IMR-90 (cell line): ENCODE results near the gene ZNFX1. TPM values are rescaled to one million over a fixed set of nuclear protein-coding genes. Genes with fewer than 3 reads are reported as not detected.

ENCODE experiments used
- ATAC-seq: fragments of 200-7000 bp; cut with Tn5 transposase; 2 replicates; pipeline ENCODE4 v1.9.1; 2020; ENCODE audit warnings: low read depth, mild to moderate bottlenecking, moderate library complexity
- BruUV-seq: library from RNA; stranded (reverse); fragments of 400-500 nt; replicated peaks from 2 replicates; lab custom pipeline; 2021; lab: Mats Ljungman, UMichigan
- CTCF ChIA-PET: fragments of 300-600 bp; formaldehyde crosslinking; extraction: SDS; loops from one replicate; lab custom pipeline; 2021; ENCODE audit warnings: antibody characterized with exemption; lab: Yijun Ruan, JAX
- POLR2A ChIA-PET: fragments of 300-600 bp; sonication (Branson Sonifier 250); formaldehyde crosslinking; loops from one replicate; lab custom pipeline; 2022; ENCODE audit warnings: antibody characterized with exemption; ENCODE audit not compliant: unreplicated experiment; lab: Charles Lee
- DNase-seq: peaks from one replicate; pipeline ENCODE4 v3.0.0; 2013
- H2AFZ ChIP-seq: replicated peaks from 2 replicates; pipeline ENCODE3; 2013; ENCODE audit warnings: low read length, mild to moderate bottlenecking; ENCODE audit not compliant: poor library complexity
- H2AK5ac ChIP-seq: 2 replicates; pipeline ENCODE4 v1.6.1; 2013; ENCODE audit warnings: low read depth, low read length, inconsistent platforms
- H2AK9ac ChIP-seq: replicated peaks from 2 replicates; pipeline ENCODE3; 2013; ENCODE audit warnings: mild to moderate bottlenecking, low read depth, low read length, moderate library complexity; ENCODE audit not compliant: poor library complexity
- H2BK120ac ChIP-seq: 2 replicates; pipeline ENCODE4 v1.6.1; 2013; ENCODE audit warnings: low read depth, low read length, inconsistent platforms
- H2BK15ac ChIP-seq: 3 replicates; pipeline ENCODE4 v1.6.1; 2013; ENCODE audit warnings: low read depth, low read length, inconsistent platforms
- H2BK20ac ChIP-seq: 2 replicates; pipeline ENCODE4 v1.6.1; 2013; ENCODE audit warnings: low read depth, mild to moderate bottlenecking, inconsistent platforms, low read length, moderate library complexity
- H2BK5ac ChIP-seq: 2 replicates; pipeline ENCODE4 v1.6.1; 2013; ENCODE audit warnings: mild to moderate bottlenecking, low read depth, low read length, inconsistent platforms; ENCODE audit not compliant: poor library complexity, severe bottlenecking
- H3K14ac ChIP-seq: replicated peaks from 2 replicates; pipeline ENCODE4 v1.6.1; 2013; ENCODE audit warnings: low read depth, low read length, inconsistent platforms
- H3K18ac ChIP-seq: 2 replicates; pipeline ENCODE4 v1.6.1; 2013; ENCODE audit warnings: low read depth, low read length, control low read depth
- H3K23ac ChIP-seq: 2 replicates; pipeline ENCODE4 v1.6.1; 2013; ENCODE audit warnings: low read depth, low read length, inconsistent platforms
- H3K27ac ChIP-seq: 2 replicates; pipeline ENCODE4 v1.5.1; 2013; ENCODE audit warnings: mild to moderate bottlenecking, control low read depth, low read length; ENCODE audit not compliant: insufficient read depth
- H3K27me3 ChIP-seq: 2 replicates; pipeline ENCODE4 v1.6.1; 2013; ENCODE audit warnings: low read length; ENCODE audit not compliant: control insufficient read depth, insufficient read depth
- H3K36me3 ChIP-seq: 2 replicates; pipeline ENCODE4 v1.6.1; 2013; ENCODE audit warnings: low read length, mixed read lengths; ENCODE audit not compliant: control insufficient read depth, insufficient read depth
- H3K4ac ChIP-seq: 2 replicates; pipeline ENCODE4 v1.6.1; 2013; ENCODE audit warnings: low read depth, low read length, inconsistent platforms
- H3K4me1 ChIP-seq: 2 replicates; pipeline ENCODE4 v1.6.1; 2013; ENCODE audit warnings: low read length, mixed read lengths; ENCODE audit not compliant: control insufficient read depth, insufficient read depth
- H3K4me2 ChIP-seq: 2 replicates; pipeline ENCODE4 v1.6.1; 2013; ENCODE audit warnings: low read depth, mild to moderate bottlenecking, control low read depth, low read length, moderate library complexity
- H3K4me3 ChIP-seq: 2 replicates; pipeline ENCODE4 v1.5.1; 2013; ENCODE audit warnings: low read depth, mild to moderate bottlenecking, control low read depth, low read length, moderate library complexity; ENCODE audit not compliant: insufficient read depth
- H3K56ac ChIP-seq: 2 replicates; pipeline ENCODE4 v1.6.1; 2013; ENCODE audit warnings: low read length, inconsistent platforms; ENCODE audit not compliant: insufficient read depth; ENCODE audit errors: extremely low read depth
- H3K79me1 ChIP-seq, 2 experiments: 2 replicates each; pipeline ENCODE4 v1.6.1; 2013; ENCODE audit warnings: low read length in 2 of 2, inconsistent platforms in 1 of 2, low read depth in 1 of 2
- H3K9ac ChIP-seq: 2 replicates; pipeline ENCODE4 v1.6.1; 2013; ENCODE audit warnings: low read depth, low read length, control low read depth
- H3K9me1 ChIP-seq: 2 replicates; pipeline ENCODE4 v1.6.1; 2013; ENCODE audit warnings: low read length, inconsistent platforms; ENCODE audit not compliant: insufficient read depth
- H3K9me3 ChIP-seq: 2 replicates; pipeline ENCODE4 v1.6.1; 2013; ENCODE audit warnings: low read length; ENCODE audit not compliant: control insufficient read depth, insufficient read depth
- H4K20me1 ChIP-seq: 2 replicates; pipeline ENCODE4 v1.6.1; 2013; ENCODE audit warnings: low read length, inconsistent platforms; ENCODE audit not compliant: insufficient read depth
- H4K5ac ChIP-seq: 2 replicates; pipeline ENCODE4 v1.6.1; 2013; ENCODE audit warnings: mild to moderate bottlenecking, low read depth, low read length, control low read depth
- H4K8ac ChIP-seq, 2 experiments: 2 replicates each; pipeline ENCODE4 v1.6.1; 2013; ENCODE audit warnings: low read depth in 2 of 2, low read length in 2 of 2, control low read depth in 1 of 2, inconsistent platforms in 1 of 2
- H4K91ac ChIP-seq: 2 replicates; pipeline ENCODE4 v1.6.1; 2013; ENCODE audit warnings: low read depth, low read length, inconsistent platforms; ENCODE audit not compliant: insufficient read depth
- BHLHE40 ChIP-seq: fragments of 150-350 bp; IDR thresholded peaks from 2 replicates; pipeline ENCODE4 v1.6.1; 2016; ENCODE audit warnings: mild to moderate bottlenecking, low read depth, low read length
- CEBPB ChIP-seq: IDR thresholded peaks from 2 replicates; pipeline ENCODE4 v1.6.1; 2012; ENCODE audit warnings: low read depth, low read length, improper control_type of control experiment
- CHD1 ChIP-seq: IDR thresholded peaks from 2 replicates; pipeline ENCODE4 v1.6.1; 2012; ENCODE audit warnings: low read depth, low read length, improper control_type of control experiment
- FOS ChIP-seq: fragments of 150-350 bp; IDR thresholded peaks from 2 replicates; pipeline ENCODE4 v1.6.1; 2016; ENCODE audit warnings: low read depth, low read length
- MAFK ChIP-seq: IDR thresholded peaks from 2 replicates; pipeline ENCODE4 v1.6.1; 2012; ENCODE audit warnings: low read depth, low read length, improper control_type of control experiment
- MAZ ChIP-seq: IDR thresholded peaks from 2 replicates; pipeline ENCODE4 v1.6.1; 2012; ENCODE audit warnings: low read depth, mild to moderate bottlenecking, low read length, improper control_type of control experiment, moderate library complexity, borderline replicate concordance
- MXI1 ChIP-seq: IDR thresholded peaks from 2 replicates; pipeline ENCODE4 v1.6.1; 2012; ENCODE audit warnings: low read depth, mild to moderate bottlenecking, low read length, moderate library complexity, borderline replicate concordance
- NFE2L2 ChIP-seq: fragments of 150-350 bp; IDR thresholded peaks from 2 replicates; pipeline ENCODE4 v1.6.1; 2016; ENCODE audit warnings: low read depth, mild to moderate bottlenecking, low read length
- POLR2A ChIP-seq: IDR thresholded peaks from 2 replicates; pipeline ENCODE4 v1.6.1; 2012; ENCODE audit warnings: mild to moderate bottlenecking, low read depth, low read length
- RAD21 ChIP-seq: IDR thresholded peaks from 2 replicates; pipeline ENCODE4 v1.6.1; 2012; ENCODE audit warnings: low read length, improper control_type of control experiment
- RCOR1 ChIP-seq: IDR thresholded peaks from 2 replicates; pipeline ENCODE4 v1.6.1; 2012; ENCODE audit warnings: mild to moderate bottlenecking, low read length, improper control_type of control experiment; ENCODE audit not compliant: insufficient replicate concordance
- RFX5 ChIP-seq: IDR thresholded peaks from 2 replicates; pipeline ENCODE4 v1.8.0; 2012; ENCODE audit warnings: low read depth, mild to moderate bottlenecking, low read length, moderate library complexity
- SMC3 ChIP-seq: fragments of 150-350 bp; IDR thresholded peaks from 2 replicates; pipeline ENCODE4 v1.6.1; 2016; ENCODE audit warnings: low read depth, mild to moderate bottlenecking, antibody characterized with exemption, low read length, moderate library complexity
- WGBS, 2 experiments: methylation state at CpG; one replicate each; pipeline versions ENCODE4 v1.1.5 to v1.1.7; 2013; ENCODE audit warnings: missing lambda C conversion rate in 2 of 2; ENCODE audit not compliant: insufficient read length in 1 of 2; ENCODE audit errors: extremely low coverage in 2 of 2; 5-methylcytosine and 5-hydroxymethylcytosine counted together
- dilution Hi-C: fragments of 300-500 bp; cut with HindIII; formaldehyde crosslinking; loops from one replicate; pipeline ENCODE4 v1.14.3; 2018; ENCODE audit warnings: low sequenced_read_pairs; ENCODE audit not compliant: unreplicated experiment
- in situ Hi-C: fragments of 300-500 bp; cut with MboI; formaldehyde crosslinking; loops from 3 replicates; pipeline ENCODE4 v1.14.3; 2019; ENCODE audit warnings: low sequenced_read_pairs, inconsistent platforms, mixed read lengths
- intact Hi-C: fragments of 100-400 bp; cut with micrococcal nuclease; formaldehyde crosslinking; loops from 2 replicates; pipeline ENCODE4 v1.10.0; 2022
- polyA plus RNA-seq, 3 experiments: library from polyadenylated mRNA; depleted of rRNA; stranded (reverse); fragments of >200 nt; gene quantifications; 2 replicates each; pipeline ENCODE4 v1.2.3, GENCODE V29; 2012; ENCODE audit warnings: low replicate concordance in 1 of 3
- total RNA-seq: library from RNA; depleted of rRNA; stranded (reverse); fragments of >200 nt; gene quantifications from 2 replicates; pipeline ENCODE4 v1.2.3, GENCODE V29; 2012
- TF ChIP-seq, protein P1 (sequence below): fragments of 150-350 bp; IDR thresholded peaks from 2 replicates; pipeline ENCODE4 v1.6.1; 2017; ENCODE audit warnings: mild to moderate bottlenecking, antibody characterized with exemption, low read length, low read depth
- TF ChIP-seq, protein P2 (sequence below): conservative IDR thresholded peaks from 2 replicates; pipeline ENCODE4 v1.5.1; 2012; ENCODE audit warnings: mild to moderate bottlenecking, low read depth, low read length, improper control_type of control experiment
- TF ChIP-seq, protein P3 (sequence below): fragments of 150-350 bp; IDR thresholded peaks from 2 replicates; pipeline ENCODE4 v1.6.1; 2016; ENCODE audit warnings: low read depth, mild to moderate bottlenecking, low read length, moderate library complexity, borderline replicate concordance

ZNFX1 gene
- total and polyA plus RNA-seq, 2 of the 4 experiments (the other 2 are of a cell fraction): 10.9 to 60.9 TPM

DNA sequence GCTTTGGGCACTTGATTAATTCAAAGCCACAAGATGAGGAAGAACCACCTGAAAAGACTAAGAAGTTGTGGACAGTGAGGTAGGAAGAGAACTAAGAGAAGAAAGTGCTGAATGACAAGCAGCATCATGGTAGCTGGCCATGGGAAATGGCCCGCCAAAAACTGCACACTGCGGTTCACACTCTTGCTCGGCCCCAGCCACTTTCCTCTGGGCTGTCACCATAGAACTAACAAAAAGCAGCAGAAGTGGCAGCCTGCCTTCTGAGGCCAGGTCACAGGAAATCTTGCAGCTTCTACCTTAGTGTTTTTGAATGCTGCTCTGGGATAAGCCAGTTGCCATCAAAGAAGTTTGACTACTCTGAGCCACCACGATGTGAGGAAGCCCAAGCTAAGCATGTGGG lies 34.8 kb upstream of the ZNFX1 start:
- no peak for ATAC-seq
- Histone ChIP-seq H3K18ac (no peak overlapping the region), H3K9ac (no peak overlapping the region), H4K20me1 (no peaks in the 10 kb centered on the region), H3K9me3 (peaks cover 6% of the 10 kb centered on the region), H3K27me3 (peaks cover 49% of the 10 kb centered on the region), H3K4me1 (no peaks in the 10 kb centered on the region), H3K23ac (no peak overlapping the region), H4K91ac (no peak overlapping the region), H3K4me2 (no peak overlapping the region), H4K8ac (no peak overlapping the region), H2BK120ac (no peak overlapping the region), H3K14ac (no peak overlapping the region), H2BK15ac (no peak overlapping the region), H3K56ac (no peak overlapping the region), H4K5ac (no peak overlapping the region), H3K4me3 (no peak overlapping the region), H2AK5ac (no peak overlapping the region), H3K4ac (no peak overlapping the region), H3K9me1 (no peaks in the 10 kb centered on the region), H2BK5ac (no peak overlapping the region), H2BK20ac (no peak overlapping the region), H3K36me3 (no peaks in the 10 kb centered on the region), H2AK9ac (no peak overlapping the region), H3K79me1 (no peaks in the 10 kb centered on the region), H3K27ac (no peak overlapping the region), H2AFZ (no peak overlapping the region)
- ChIA-PET POLR2A (no interaction called here), CTCF (no interaction called here)
- BruUV-seq: no TSS peak
- dilution Hi-C loops: no loop called here
- in situ Hi-C loops: no loop called here
- intact Hi-C loops: no loop called here
- no CpG with 5 or more reads among the region's 4 CpGs for WGBS, 2 experiments
- TF ChIP-seq POLR2A (no peak), RFX5 (no peak), BHLHE40 (no peak), MXI1 (no peak), RAD21 (no peak), NFE2L2 (no peak), MAZ (no peak), MAFK (no peak), RCOR1 (no peak), FOS (no peak), CHD1 (no peak), CEBPB (no peak), SMC3 (no peak)
- TF ChIP-seq, protein P1, sequence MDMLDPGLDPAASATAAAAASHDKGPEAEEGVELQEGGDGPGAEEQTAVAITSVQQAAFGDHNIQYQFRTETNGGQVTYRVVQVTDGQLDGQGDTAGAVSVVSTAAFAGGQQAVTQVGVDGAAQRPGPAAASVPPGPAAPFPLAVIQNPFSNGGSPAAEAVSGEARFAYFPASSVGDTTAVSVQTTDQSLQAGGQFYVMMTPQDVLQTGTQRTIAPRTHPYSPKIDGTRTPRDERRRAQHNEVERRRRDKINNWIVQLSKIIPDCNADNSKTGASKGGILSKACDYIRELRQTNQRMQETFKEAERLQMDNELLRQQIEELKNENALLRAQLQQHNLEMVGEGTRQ: no peak
- TF ChIP-seq, protein P2, sequence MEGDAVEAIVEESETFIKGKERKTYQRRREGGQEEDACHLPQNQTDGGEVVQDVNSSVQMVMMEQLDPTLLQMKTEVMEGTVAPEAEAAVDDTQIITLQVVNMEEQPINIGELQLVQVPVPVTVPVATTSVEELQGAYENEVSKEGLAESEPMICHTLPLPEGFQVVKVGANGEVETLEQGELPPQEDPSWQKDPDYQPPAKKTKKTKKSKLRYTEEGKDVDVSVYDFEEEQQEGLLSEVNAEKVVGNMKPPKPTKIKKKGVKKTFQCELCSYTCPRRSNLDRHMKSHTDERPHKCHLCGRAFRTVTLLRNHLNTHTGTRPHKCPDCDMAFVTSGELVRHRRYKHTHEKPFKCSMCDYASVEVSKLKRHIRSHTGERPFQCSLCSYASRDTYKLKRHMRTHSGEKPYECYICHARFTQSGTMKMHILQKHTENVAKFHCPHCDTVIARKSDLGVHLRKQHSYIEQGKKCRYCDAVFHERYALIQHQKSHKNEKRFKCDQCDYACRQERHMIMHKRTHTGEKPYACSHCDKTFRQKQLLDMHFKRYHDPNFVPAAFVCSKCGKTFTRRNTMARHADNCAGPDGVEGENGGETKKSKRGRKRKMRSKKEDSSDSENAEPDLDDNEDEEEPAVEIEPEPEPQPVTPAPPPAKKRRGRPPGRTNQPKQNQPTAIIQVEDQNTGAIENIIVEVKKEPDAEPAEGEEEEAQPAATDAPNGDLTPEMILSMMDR: no peak
- TF ChIP-seq, protein P3, sequence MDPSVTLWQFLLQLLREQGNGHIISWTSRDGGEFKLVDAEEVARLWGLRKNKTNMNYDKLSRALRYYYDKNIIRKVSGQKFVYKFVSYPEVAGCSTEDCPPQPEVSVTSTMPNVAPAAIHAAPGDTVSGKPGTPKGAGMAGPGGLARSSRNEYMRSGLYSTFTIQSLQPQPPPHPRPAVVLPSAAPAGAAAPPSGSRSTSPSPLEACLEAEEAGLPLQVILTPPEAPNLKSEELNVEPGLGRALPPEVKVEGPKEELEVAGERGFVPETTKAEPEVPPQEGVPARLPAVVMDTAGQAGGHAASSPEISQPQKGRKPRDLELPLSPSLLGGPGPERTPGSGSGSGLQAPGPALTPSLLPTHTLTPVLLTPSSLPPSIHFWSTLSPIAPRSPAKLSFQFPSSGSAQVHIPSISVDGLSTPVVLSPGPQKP: no peak
- DNase-seq: no peak
